Endothelial cell of umbilical vein (primary cell): ENCODE measurements around the gene TRIM49D1. TPM values are rescaled to one million over a fixed set of nuclear protein-coding genes. Genes with fewer than 3 reads are reported as not detected.
"Not testable (repeated sequence)": the region's sequence is repeated elsewhere in the genome, so short reads cannot be mapped to it uniquely, and the experiment has no call there.

Experiments
- BruUV-seq: library from RNA; stranded (reverse); fragments of 400-500 nt; replicated peaks from 2 replicates; lab custom pipeline; 2021; lab: Mats Ljungman, UMichigan
- CTCF ChIA-PET: fragments of 300-600, 350-600 bp; sonication (Branson Sonifier 250); formaldehyde crosslinking; loops from one replicate; lab custom pipeline; 2021; ENCODE audit warnings: antibody characterized with exemption, inconsistent platforms; lab: Charles Lee
- POLR2A ChIA-PET: fragments of 300-600, 350-600 bp; sonication (Branson Sonifier 250); formaldehyde crosslinking; loops from one replicate; lab custom pipeline; 2021; ENCODE audit warnings: antibody characterized with exemption, inconsistent platforms; lab: Charles Lee
- DNase-seq: peaks from one replicate; pipeline ENCODE4 v3.0.0-alpha.2; 2011; ENCODE audit warnings: low read depth, low spot score
- FAIRE-seq: peaks from 2 replicates; lab custom pipeline; 2011; peaks lifted over from hg19 to GRCh38; lab: Jason Lieb, UNC
- H2AFZ ChIP-seq: 2 replicates; pipeline ENCODE4 v1.6.0; 2012; ENCODE audit warnings: low read depth, low read length, control low read depth, inconsistent platforms
- H3K27ac ChIP-seq: 2 replicates; pipeline ENCODE4 v1.5.1; 2011; ENCODE audit warnings: low read depth, mild to moderate bottlenecking, control low read depth, low read length, moderate library complexity; ENCODE audit not compliant: insufficient read depth
- H3K27me3 ChIP-seq, 2 experiments: 2 replicates each; pipeline versions ENCODE4 v1.6.0 to v1.6.1; 2011; ENCODE audit warnings: low read length in 2 of 2, mixed read lengths in 1 of 2; ENCODE audit not compliant: control insufficient read depth in 2 of 2, insufficient read depth in 2 of 2
- H3K36me3 ChIP-seq, 2 experiments: 2 replicates in 1 of 2; 3 replicates in 1 of 2; pipeline ENCODE4 v1.5.1; 2011; ENCODE audit warnings: low read length in 2 of 2, mild to moderate bottlenecking in 1 of 2, moderate library complexity in 1 of 2; ENCODE audit not compliant: control insufficient read depth in 2 of 2, insufficient read depth in 2 of 2; ENCODE audit errors: extremely low read depth in 1 of 2
- H3K4me1 ChIP-seq: 3 replicates; pipeline ENCODE4 v1.5.1; 2011; ENCODE audit warnings: mild to moderate bottlenecking, low read length; ENCODE audit not compliant: control insufficient read depth, insufficient read depth; ENCODE audit errors: extremely low read depth
- H3K4me2 ChIP-seq: 2 replicates; pipeline ENCODE4 v1.6.1; 2011; ENCODE audit warnings: low read length, control low read depth, mixed read lengths; ENCODE audit not compliant: insufficient read depth
- H3K4me3 ChIP-seq, 3 experiments: fragments of 200-600 bp in 1 of 3; sonication (generic), shearing (Covaris generic) in 1 of 3; replicated peaks in 1 of 3; 2 replicates each; pipeline ENCODE4 v1.5.1; 2011 to 2016; ENCODE audit warnings: control low read depth in 3 of 3, low read length in 3 of 3, mild to moderate bottlenecking in 2 of 3, inconsistent platforms in 1 of 3, low read depth in 1 of 3, moderate library complexity in 1 of 3; ENCODE audit not compliant: insufficient read depth in 1 of 3
- H3K79me2 ChIP-seq: 2 replicates; pipeline ENCODE4 v1.6.0; 2012; ENCODE audit warnings: low read length, inconsistent platforms; ENCODE audit not compliant: control insufficient read depth, insufficient read depth
- H3K9ac ChIP-seq: replicated peaks from 2 replicates; pipeline ENCODE3; 2011; ENCODE audit warnings: low read length, control low read depth; ENCODE audit not compliant: insufficient read depth; ENCODE audit errors: extremely low read depth
- H3K9me1 ChIP-seq: replicated peaks from 3 replicates; pipeline ENCODE4 v1.6.0; 2011; ENCODE audit warnings: mild to moderate bottlenecking, low read length; ENCODE audit not compliant: control insufficient read depth, insufficient read depth; ENCODE audit errors: extremely low read depth
- H3K9me3 ChIP-seq: replicated peaks from 2 replicates; pipeline ENCODE4 v1.5.1; 2012; ENCODE audit warnings: low read length, inconsistent platforms; ENCODE audit not compliant: control insufficient read depth, insufficient read depth
- H4K20me1 ChIP-seq: replicated peaks from 2 replicates; pipeline ENCODE3; 2011; ENCODE audit warnings: mild to moderate bottlenecking, low read length; ENCODE audit not compliant: control insufficient read depth, insufficient read depth; ENCODE audit errors: extremely low read depth
- dilution Hi-C: fragments of 300-500 bp; cut with MboI; formaldehyde crosslinking; loops from one replicate; pipeline ENCODE4 v1.15.0; 2019; ENCODE audit warnings: low sequenced_read_pairs; ENCODE audit not compliant: extremely low pct_ligation_motif_present
- intact Hi-C: fragments of 100-400 bp; cut with micrococcal nuclease; formaldehyde crosslinking; loops from one replicate; pipeline ENCODE4 v1.10.0; 2022
- polyA plus RNA-seq, 4 experiments: library from polyadenylated mRNA; depleted of rRNA in 3 of 4; stranded (reverse) in 3 of 4; unstranded in 1 of 4; fragments of >200 nt; gene quantifications; 2 replicates each; pipeline versions ENCODE4 v1.2.1 to v1.2.3, GENCODE V29; 2011 to 2012; ENCODE audit warnings: missing spikeins in 1 of 4
- total RNA-seq: library from RNA; stranded (reverse); gene quantifications from 2 replicates; pipeline ENCODE4 v1.2.3, GENCODE V29; 2021

The TRIM49D1 gene
- total and polyA plus RNA-seq, 2 donors (not counting 3 experiments of a cell fraction or from before 2014, with no cell fraction given): not detected

- H3K36me3 ChIP-seq, dilution Hi-C loops, H3K79me2 ChIP-seq, DNase-seq, POLR2A ChIA-PET, H3K27ac ChIP-seq, H3K9me1 ChIP-seq, H2AFZ ChIP-seq, FAIRE-seq, H4K20me1 ChIP-seq, BruUV-seq, H3K4me2 ChIP-seq, CTCF ChIA-PET, H3K27me3 ChIP-seq, H3K9ac ChIP-seq, intact Hi-C loops, H3K4me1 ChIP-seq, H3K9me3 ChIP-seq, H3K4me3 ChIP-seq: not testable (repeated sequence)
These were observed 1.7 kb upstream of the TRIM49D1 start, which contains the start of gene TRIM49D2 for GRCh38 chr11:89923764-89924163. TRIM49D2 (plus strand) TSS chr11:89924064; CDS start chr11:89926762, 2,698 bp downstream.

- CTCF ChIA-PET, H3K4me2 ChIP-seq, H3K27ac ChIP-seq, H3K79me2 ChIP-seq, dilution Hi-C loops, BruUV-seq, intact Hi-C loops, H4K20me1 ChIP-seq, H3K4me3 ChIP-seq, H3K27me3 ChIP-seq, H3K4me1 ChIP-seq, FAIRE-seq, H2AFZ ChIP-seq, POLR2A ChIA-PET, H3K9me1 ChIP-seq, DNase-seq, H3K36me3 ChIP-seq, H3K9ac ChIP-seq, H3K9me3 ChIP-seq: not testable (repeated sequence)
These were observed 21.2 kb downstream of the TRIM49D1 start for GRCh38 chr11:89900809-89901208.

DNA sequence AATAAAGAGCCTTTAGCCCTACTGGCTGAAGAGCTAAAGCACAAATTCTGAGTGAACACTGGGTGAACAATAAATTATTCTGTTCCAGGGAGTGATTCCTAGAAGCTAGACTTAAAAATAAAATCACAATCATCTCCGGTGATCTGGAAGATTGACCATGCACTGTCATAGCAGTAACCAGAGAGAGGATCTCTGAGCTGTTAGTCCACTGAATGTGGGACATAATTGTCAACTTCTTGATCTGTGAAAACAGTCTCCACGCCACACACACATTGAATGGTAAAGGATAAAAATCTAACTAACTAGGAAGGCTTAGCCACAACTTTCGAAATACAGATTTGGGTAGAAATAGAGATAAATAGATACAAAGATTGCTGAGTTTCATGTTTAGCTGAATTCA, 28.8 kb downstream of the TRIM49D1 start:
- peak; percentile 75 for FAIRE-seq
- H3K36me3 ChIP-seq, H3K4me3 ChIP-seq, H3K9me3 ChIP-seq, H3K27me3 ChIP-seq, CTCF ChIA-PET, intact Hi-C loops, H3K4me2 ChIP-seq, H3K27ac ChIP-seq, H4K20me1 ChIP-seq, BruUV-seq, H3K4me1 ChIP-seq, H2AFZ ChIP-seq, dilution Hi-C loops, H3K79me2 ChIP-seq, POLR2A ChIA-PET, H3K9me1 ChIP-seq, H3K9ac ChIP-seq, DNase-seq: not testable (repeated sequence)

- FAIRE-seq, CTCF ChIA-PET, H3K4me2 ChIP-seq, H3K79me2 ChIP-seq, H4K20me1 ChIP-seq, H2AFZ ChIP-seq, H3K9me1 ChIP-seq, BruUV-seq, H3K9ac ChIP-seq, H3K27ac ChIP-seq, H3K4me3 ChIP-seq, intact Hi-C loops, H3K9me3 ChIP-seq, DNase-seq, POLR2A ChIA-PET, H3K36me3 ChIP-seq, H3K27me3 ChIP-seq, dilution Hi-C loops, H3K4me1 ChIP-seq: not testable (repeated sequence)
These were observed 44.5 kb downstream of the TRIM49D1 start for GRCh38 chr11:89877511-89877910.
